SH-SY5Y (cell line): ENCODE measurements around the gene TRIM23.

ENCODE experiments used
- GATA2 ChIP-seq: IDR thresholded peaks from 2 replicates; pipeline ENCODE4 v1.6.1; 2011; ENCODE audit warnings: mild to moderate bottlenecking, low read depth, low read length
- GATA3 ChIP-seq: IDR thresholded peaks from 2 replicates; pipeline ENCODE4 v1.6.1; 2011; ENCODE audit warnings: low read depth, mild to moderate bottlenecking, low read length, moderate library complexity

TRIM23 gene

GRCh38 chr5:65611524-65611923 is 12.6 kb downstream of the TRIM23 start:
- TF ChIP-seq GATA3 (no peak), GATA2 (no peak)

GRCh38 chr5:65588694-65589093 is 35.4 kb downstream of the TRIM23 start:
- TF ChIP-seq GATA2 (no peak), GATA3 (no peak)

- TF ChIP-seq GATA2, result no peak
- no peak for TF ChIP-seq GATA3
Observed at GRCh38 chr5:65577141-65577540, 47.0 kb downstream of the TRIM23 start.

- TF ChIP-seq GATA2 (no peak), GATA3 (no peak)
Observed at GRCh38 chr5:65570598-65571226, 53.4 kb downstream of the TRIM23 start.

- TF ChIP-seq GATA2, result no peak
- no peak for TF ChIP-seq GATA3
Observed at GRCh38 chr5:65566505-65566904, 57.6 kb downstream of the TRIM23 start.

GRCh38 chr5:65563777-65564176 is 60.4 kb downstream of the TRIM23 start:
- TF ChIP-seq GATA2, result no peak
- no peak for TF ChIP-seq GATA3

- no peak for TF ChIP-seq GATA3
- TF ChIP-seq GATA2, result no peak
Observed at GRCh38 chr5:65562731-65563701, 61.1 kb downstream of the TRIM23 start, which contains the start of the genes CENPK and PPWD1. TSS of gene CENPK (minus strand) at chr5:65563168. CDS start at chr5:65554907, 8,261 bp downstream. TSS of gene PPWD1 (plus strand) at chr5:65563296. CDS start at chr5:65563311, 15 bp downstream.

GRCh38 chr5:65556718-65557117 is 67.4 kb downstream of the TRIM23 start:
- no peak for TF ChIP-seq GATA3
- TF ChIP-seq GATA2, result no peak

GRCh38 chr5:65556181-65556580 is 68.0 kb downstream of the TRIM23 start:
- TF ChIP-seq GATA3, result no peak

- TF ChIP-seq GATA2 (no peak), GATA3 (no peak)
Observed at GRCh38 chr5:65555287-65555686, 68.8 kb downstream of the TRIM23 start.

- TF ChIP-seq GATA3 (no peak), GATA2 (no peak)
Observed at GRCh38 chr5:65553941-65554340, 70.2 kb downstream of the TRIM23 start.

GRCh38 chr5:65548281-65548680 is 75.9 kb downstream of the TRIM23 start:
- TF ChIP-seq GATA2 (no peak), GATA3 (no peak)

GRCh38 chr5:65546141-65546540 is 78.0 kb downstream of the TRIM23 start:
- TF ChIP-seq GATA3, result no peak
- TF ChIP-seq GATA2, result no peak

- no peak for TF ChIP-seq GATA3
- no peak for TF ChIP-seq GATA2
Observed at GRCh38 chr5:65544473-65544872, 79.7 kb downstream of the TRIM23 start.

- TF ChIP-seq GATA3 (no peak), GATA2 (no peak)
Observed at GRCh38 chr5:65539827-65540226, 84.3 kb downstream of the TRIM23 start.
